Stimulated activated CD4-positive, alpha-beta T cell treated with anti-CD3 and anti-CD28 coated beads, Interleukin-15, amount 100 ng/mL, for 24 hours (primary cell): ENCODE measurements around the gene RAB43.

Experiments used
- DNase-seq: peaks from one replicate; pipeline ENCODE4 v3.0.0-alpha.2; 2020

RAB43 gene

DNA sequence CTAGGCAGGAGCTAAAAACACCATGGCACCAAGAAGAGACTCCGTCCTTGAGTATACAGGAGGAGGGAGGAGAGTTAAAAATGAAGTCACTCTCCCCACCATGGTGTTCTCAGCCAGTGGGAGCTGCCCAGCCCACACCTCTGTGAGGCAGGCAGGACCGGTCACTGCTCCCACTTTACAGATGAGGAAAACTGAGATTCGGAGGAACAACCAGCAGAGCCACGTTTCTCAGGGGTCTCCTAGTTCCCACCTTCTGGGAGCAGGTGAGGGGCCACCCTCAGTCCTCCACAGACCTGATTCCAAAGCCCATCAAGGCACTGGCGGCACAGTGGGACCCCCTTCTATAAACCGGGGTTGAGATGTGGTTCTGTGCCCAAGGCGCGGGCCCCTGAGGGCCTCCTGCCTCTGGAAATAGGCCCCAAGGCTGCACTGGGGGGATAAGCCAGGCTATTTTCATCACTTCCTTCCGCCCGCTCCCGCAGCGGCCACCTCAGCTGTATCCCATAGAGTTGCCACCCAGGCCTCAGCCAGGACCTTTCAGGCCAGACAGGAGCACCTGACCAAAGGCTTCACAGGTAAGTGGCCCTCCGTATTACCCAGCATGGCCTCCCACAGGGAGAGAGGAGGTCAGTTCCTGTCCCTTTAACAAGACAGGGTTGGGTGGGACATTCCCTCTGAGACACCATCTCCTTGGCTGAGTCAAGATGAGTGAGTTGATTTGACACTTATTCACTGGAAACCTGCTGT is 61.2 kb downstream of the RAB43 start, which contains the start of gene GP9:
Gene GP9, plus strand, starts transcription at position 504 of the 747 bp plus-strand sequence. CDS start 961 bp downstream, outside the sequence.
- no peak for DNase-seq

GRCh38 chr3:129059311-129059958 is 62.2 kb downstream of the RAB43 start:
- no peak for DNase-seq

GRCh38 chr3:129058441-129059200 is 63.0 kb downstream of the RAB43 start:
- no peak for DNase-seq

GRCh38 chr3:129057249-129057648 is 64.4 kb downstream of the RAB43 start:
- no peak for DNase-seq

- no peak for DNase-seq
These were observed 65.0 kb downstream of the RAB43 start for GRCh38 chr3:129056451-129057173.

GRCh38 chr3:129054605-129055104 is 66.9 kb downstream of the RAB43 start:
- DNase-seq: no peak

DNA sequence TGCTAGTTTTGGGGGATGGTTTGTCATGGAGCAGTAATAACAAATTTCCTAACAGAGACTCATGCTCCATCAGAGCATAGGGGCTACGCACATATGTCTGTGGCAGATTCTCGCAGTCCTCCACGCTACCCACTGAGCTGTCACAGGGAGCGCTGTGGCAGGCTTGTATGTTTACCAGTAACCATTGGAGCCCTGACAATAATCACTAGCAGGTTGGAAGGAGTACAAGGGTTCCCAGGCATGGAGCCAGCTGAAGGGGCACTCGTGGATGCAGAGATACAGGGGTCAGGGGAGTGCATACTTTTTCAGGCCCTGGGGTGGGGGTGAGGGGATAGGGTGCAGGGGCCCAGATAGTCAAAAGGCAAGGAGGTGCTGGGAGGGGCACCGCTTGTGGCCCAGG is 68.9 kb downstream of the RAB43 start:
- DNase-seq: no peak

GRCh38 chr3:129051871-129052340 is 69.7 kb downstream of the RAB43 start:
- DNase-seq: no peak

GRCh38 chr3:129050556-129051295 is 70.9 kb downstream of the RAB43 start:
- DNase-seq: no peak

DNA sequence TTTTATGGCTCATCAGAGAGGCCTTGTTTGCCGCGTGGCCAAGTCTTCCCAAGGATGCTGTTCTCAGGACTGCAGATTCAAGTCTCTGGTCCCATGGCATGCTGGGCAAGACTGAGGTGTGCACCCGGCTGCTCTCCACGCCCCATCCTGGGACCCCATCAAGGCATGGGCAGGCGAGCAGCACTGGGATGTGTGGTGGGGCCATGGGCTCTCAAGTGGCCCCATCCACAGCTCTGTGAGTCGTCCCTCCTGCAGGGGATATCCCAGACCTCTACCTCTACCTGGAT is 74.1 kb downstream of the RAB43 start:
- DNase-seq: no peak

GRCh38 chr3:129046732-129047552 is 74.7 kb downstream of the RAB43 start:
- no peak for DNase-seq

DNA sequence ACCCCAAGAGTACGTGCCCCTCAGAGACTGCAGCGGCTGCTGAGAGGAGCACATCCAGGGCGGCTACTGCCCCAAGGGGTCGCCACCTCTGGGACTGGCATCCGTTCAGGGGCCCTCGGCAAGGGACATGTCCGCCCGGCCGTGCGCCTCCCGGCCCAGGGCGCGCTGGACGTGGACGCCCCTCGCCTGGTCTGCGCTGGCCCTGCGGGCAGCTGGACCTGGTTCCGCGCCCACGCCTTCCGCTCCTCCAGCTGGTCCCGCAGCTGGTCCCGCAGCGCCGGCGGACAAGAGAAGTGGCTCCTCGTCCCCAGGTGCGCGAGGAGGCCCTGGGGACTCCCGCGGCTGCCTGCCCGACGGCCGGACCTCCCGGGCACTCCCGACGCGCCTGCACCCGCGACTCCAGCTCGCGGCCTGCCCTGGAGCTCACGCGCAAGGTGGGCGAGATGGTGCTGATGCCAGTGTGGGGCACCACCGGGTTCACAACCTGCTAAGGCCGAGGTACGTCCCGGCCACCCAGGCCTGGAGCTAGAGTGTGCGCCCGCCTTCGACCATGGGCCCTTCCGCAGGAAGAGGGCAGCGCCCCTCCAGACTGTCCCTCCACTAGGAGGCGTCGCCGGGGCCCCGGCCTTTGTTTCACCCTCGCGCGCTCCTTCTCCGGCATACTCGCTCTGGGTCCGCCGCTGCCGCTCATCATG is 75.4 kb downstream of the RAB43 start:
- no peak for DNase-seq

DNA sequence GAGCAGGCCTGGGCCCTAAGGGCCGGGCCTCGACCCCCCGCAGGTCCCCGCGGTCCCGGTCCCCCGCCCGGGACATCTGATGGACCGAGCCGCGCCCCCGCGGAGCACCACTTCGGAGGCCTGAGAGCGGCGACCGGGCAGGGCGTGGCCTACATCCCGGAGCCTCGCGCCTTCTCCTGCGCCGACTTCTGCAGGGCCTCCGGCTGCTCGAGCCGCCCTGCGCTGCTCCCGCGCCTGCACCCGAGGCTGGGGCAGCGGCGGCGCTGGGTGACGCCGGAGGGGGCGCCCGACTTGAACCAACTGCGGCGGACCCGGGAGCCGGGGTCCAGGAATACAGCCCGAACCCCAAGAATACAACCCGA is 75.9 kb downstream of the RAB43 start:
- peak; percentile 68 for DNase-seq

DNA sequence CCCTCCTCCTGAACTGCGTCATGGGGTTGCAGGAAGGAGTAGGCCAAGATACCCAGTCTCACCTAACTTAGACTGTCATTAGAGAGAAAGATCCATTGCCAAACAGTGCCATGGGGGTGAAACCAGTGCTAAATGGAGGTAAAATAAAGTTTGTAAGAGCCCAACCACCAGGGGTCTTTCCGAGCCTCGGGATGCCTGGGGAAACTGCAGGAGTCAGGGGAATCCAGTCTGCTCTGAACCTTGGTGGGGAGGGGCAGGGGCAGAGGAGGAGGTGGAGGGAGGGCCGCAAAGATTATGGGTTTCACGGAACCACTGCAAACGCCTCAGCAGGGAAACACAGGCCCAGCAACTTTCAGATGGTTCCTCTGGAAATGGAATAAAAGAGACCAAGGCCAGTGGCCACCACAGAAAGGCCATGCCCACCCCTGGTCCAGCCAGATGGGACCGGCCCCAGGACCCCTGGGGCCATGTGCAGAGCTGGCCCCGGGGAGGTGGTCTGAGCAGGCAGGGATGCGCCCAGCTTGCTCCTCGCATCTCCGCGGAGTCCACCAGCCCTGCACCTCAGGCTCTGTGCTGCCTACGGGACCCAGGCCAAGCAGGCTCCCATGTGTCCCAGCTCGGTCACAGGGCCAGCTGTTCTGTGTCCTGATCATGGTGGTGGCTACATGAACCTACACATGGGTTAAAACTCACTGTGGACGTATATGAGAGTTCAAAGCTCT is 80.9 kb downstream of the RAB43 start:
- DNase-seq: no peak

DNA sequence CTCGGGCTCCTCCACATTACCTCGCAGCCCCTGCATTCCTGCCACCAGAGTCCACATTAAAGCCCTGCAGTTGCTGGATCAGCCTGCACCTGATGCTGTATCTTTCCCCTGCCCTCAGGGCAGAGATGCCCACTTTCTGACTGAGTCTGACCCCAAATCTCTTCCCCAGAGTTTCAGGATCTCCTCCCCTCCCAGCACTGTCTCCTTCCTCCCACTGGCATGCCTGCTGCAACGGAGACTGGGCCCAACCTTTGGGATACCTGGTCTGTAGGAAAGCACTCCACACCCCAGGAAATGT is 81.6 kb downstream of the RAB43 start:
- no peak for DNase-seq

- no peak for DNase-seq
These were observed 82.1 kb downstream of the RAB43 start for GRCh38 chr3:129039271-129040038.

DNA sequence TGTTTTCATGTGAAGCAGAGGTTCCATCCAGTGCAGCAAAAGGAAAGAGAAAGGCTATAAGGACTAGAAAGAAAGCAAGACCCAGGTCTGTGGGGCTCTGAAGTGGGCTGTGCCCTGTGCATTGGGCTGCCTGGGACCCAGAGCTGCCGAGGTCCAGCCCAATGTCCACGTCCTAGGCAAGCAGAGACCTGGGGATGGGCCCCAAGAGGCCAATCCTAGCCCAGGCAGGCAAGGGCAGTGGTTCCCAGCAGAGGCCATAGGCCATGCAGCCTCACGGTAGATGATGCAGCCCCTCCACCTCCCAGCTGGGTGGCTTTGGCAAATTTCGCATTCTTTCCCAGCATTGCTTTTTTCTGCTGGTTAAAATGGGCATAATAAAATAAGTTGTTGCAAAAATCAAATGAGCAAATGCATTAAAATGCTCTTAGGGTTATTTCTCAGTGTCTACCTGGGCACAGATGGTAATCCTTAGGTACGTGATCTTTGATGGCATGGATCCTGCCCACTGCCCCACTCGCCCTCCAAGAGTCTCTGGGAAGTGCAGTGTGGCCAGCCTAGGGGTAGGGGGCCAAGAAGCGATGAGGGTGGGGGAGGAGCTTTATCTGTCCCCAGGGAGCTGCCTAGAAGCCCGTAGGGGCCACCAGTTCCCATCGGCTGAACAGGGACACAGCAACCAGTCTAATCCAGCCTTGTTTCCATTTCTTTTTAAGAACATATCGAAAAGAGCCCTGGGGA is 83.3 kb downstream of the RAB43 start:
- DNase-seq: no peak
